C1 segment of cervical spinal cord (tissue), 14 donors: ENCODE data around the gene PIK3R5.
"Not testable (repeated sequence)": the region's sequence is repeated elsewhere in the genome, so short reads cannot be mapped to it uniquely, and the experiment has no call there.

Experiments
- DNase-seq, 14 donors: peaks; one replicate each; lab custom pipeline; 2025; lab: John Stamatoyannopoulos, UW

The PIK3R5 gene

DNA sequence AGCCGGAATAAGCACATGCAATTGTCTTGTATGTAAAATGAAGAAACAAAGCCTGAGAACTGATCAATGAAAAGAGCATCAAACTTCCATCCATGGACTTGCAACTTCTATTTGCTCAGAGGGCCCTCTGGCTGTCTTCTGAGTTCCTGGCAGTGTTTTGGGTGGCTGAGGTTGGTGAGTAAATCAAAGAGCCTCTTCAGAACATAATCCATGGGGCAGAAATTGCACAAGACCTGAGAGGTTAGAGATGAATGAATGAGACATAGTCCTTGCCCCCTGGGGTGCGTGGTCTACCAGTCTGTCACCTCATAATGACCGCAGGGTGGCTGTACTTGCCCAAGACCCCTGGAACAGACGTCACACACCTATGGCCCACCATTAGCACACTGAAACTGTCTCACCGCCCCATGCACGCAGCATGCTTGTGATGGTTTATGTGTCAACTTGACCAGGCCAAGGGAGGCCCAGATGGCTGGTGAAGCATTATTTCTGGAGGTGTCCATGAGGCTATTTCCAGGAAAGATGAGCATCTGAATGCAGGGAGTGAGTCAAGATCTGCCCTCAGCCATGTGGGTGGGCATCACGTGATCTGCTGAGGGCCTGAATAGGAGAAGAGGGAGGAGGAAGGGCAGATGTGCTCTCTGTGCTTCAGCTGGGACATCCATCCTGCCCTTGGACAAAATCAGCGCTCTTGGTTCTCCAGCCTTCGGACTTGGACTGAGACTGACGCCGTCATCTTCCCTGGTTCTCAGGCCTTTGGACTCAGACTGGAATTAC is 106.3 kb downstream of the PIK3R5 start:
- DNase-seq, result peak in 4 of 14 donors; percentile 6 to 27 (median 15)

DNA sequence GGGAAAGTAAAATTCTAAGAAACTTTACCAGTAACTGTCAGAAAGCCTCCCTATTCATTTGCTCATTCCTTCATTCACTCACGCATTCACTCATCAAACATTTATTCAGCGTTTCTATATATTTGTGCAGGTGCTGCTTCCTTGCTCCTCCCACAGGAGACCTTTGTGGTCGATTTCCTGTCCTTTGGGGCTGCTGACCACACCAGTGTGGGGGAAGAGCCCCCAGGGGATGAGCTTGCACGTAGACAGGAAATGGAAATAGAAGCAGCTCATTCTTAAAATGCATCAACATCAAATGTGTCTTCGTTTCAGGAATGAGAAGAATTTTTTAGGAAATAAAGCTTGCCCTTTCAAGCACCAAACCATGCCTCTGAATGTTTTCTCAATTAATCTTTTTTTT is 107.6 kb downstream of the PIK3R5 start:
- DNase-seq, result no peak

DNA sequence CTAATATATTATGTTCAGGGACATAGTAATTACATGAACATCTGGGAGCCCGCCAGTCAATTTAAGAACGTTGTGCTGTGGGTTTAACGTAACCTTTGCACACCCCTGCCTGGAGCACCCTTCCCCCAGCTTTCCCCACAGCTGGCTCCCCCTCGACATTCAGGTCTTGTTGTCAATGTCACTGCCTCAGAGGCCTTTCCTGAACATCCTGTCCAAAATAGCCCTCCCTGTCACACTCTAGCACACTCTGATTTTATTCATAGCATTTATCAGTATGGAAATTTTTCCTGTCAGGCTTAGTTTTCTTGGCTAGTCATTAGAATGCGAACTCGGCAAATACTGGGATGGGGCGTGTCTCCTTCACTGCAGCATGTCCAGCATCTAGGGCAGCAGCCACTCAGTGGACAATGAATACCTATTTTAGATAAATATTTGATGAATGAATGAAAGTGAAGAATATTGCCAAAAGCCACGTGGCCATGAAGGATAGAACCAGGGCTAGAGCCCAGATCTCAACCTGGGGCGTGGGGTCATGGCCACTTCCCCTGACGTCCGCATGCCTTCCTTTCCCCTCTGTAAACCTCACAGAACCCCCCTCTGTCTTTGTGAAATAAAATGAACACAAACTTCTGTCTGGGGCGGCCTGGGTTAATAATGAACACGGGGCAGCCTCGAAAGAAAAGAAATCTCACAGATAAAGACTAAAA is 108.5 kb downstream of the PIK3R5 start:
- no peak for DNase-seq

DNA sequence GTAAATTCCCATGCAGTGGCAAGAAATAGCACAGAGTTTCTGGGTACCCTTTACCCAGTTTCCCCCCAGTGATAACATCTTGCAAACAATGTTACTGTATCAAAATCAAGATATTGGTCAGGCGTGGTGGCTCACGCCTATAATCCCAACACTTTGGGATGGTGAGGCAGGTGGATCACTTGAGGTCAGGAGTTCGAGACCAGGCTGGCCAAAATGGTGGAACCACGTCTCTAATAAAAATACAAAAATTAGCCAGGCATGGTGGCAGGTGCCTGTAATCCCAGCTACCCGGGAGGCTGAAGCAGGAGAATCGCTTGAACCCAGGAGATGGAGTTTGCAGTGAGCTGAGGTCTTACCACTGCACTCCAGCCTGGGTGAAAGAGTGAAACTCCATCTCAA is 109.3 kb downstream of the PIK3R5 start:
- not testable (repeated sequence) for DNase-seq

- no peak for DNase-seq
Measured at GRCh38 chr17:8855477-8856204, 109.9 kb downstream of the PIK3R5 start.

DNA sequence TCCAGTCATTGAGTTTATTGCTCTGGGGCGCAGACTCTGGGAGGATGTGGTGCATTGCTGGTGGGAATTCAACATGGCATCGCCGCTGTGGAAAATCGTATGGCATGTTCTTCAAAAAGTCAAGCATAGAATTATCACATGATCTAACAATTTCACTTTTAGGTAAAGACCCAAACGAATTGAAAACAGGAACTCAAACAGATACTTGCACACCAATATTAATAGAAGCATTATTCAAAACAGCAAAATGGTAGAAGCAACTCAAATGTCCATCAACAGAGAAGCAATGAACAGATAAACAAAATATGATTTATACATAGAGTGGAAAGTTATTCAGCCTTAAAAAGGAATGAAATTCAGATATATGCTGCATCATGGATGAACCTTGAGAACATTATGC is 113.9 kb downstream of the PIK3R5 start:
- no peak for DNase-seq

- no peak for DNase-seq
Measured at GRCh38 chr17:8849311-8850041, 116.0 kb downstream of the PIK3R5 start.

DNA sequence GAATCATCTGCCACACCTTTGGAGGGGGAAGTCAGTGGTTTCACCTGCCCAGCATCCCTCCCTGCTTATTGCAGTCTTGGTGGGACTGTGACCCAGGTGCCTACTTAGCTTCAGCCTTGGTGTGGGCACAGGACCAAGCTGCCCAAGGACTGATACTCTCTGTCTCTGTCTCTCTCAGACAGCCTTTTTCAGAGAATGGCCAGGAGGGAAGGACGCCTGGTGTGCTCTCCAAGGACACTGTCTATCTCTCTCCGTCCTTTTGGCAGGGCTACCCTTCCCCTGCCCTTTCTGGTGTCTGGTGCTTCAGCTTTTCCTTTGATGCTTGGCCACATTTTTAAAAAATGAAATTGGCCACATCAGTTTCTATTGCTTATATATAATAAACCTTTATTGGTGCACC is 117.6 kb downstream of the PIK3R5 start:
- DNase-seq, result no peak

GRCh38 chr17:8846768-8847211 is 118.7 kb downstream of the PIK3R5 start:
- DNase-seq, result no peak

GRCh38 chr17:8844229-8845218 is 121.0 kb downstream of the PIK3R5 start:
- DNase-seq, result no peak

- DNase-seq, result no peak
Measured at GRCh38 chr17:8843344-8843743, 122.2 kb downstream of the PIK3R5 start.

DNA sequence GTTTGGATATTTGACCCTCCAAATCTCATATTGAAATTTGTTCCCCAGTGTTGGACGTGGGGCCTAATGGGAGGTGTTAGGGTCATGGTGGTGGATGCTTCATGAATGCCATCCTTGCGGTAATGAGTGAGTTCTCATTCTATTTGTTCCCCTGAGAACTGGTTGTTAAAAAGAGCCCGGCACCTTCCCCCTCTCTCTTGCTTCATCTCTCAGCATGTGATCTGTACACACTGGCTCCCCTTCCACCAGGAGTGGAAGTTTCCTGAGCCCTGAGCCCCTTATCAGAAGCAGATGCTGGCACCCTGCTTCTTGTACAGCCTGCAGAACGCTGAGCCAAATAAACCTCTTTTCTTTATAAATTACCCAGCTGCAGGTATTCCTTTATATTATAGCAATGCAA is 123.7 kb downstream of the PIK3R5 start:
- DNase-seq, result no peak

DNA sequence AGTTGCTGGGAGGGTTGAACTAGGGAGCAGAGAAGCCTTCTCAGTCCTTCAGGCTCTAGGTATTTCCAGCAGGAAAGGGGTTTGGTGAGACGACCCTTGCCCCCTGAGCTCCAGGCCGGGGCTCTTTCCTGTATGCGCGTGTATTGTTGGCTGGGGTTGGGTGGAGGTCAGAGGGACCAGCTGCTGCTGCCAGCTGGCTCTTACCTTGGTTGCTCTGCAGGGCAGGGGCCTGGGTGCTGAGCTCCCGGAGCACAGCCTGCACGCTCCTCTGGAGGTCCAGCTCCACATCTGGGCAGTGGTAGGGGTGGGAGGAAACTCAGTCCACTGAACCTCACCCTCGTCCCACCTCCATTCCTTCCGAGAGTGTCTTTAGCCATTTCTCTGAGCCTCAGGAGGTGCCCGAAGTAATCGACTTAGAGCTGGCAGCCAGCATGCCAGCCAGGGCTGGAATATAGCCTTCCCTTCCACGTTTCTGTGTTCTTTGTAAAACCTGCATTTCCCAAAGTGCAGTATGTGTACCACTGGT is 126.0 kb downstream of the PIK3R5 start:
- DNase-seq, result no peak

DNA sequence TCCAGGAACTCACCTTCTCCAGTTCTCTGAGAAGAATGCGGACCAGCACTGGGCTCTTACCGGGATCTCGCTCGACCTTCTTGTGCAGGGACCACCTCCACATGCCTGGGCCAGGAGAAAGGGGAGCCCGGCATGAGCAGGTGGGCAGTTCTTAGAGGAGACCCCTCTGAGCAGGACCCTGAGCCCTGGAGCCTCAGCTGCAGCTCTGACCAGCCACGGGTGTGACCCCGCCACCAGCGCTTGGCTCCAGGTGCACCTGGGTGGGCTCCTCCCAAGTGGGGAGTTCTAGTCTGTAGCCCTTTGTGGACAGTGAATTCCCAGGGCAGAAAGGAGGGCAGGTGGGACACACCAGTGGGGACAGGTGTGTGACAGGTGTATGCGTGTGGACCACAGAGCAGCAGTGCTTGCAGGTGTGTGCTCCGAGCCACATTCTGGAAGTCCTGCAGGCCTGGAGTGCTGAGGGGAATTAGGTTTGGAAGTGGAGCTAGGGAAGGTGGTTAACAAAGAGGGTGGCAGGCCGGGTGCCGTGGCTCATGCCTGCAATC is 126.9 kb downstream of the PIK3R5 start:
- no peak for DNase-seq

- no peak for DNase-seq
Measured at GRCh38 chr17:8837563-8838075, 127.9 kb downstream of the PIK3R5 start.

- DNase-seq, result no peak
Measured at GRCh38 chr17:8836821-8837562, 128.5 kb downstream of the PIK3R5 start.

DNA sequence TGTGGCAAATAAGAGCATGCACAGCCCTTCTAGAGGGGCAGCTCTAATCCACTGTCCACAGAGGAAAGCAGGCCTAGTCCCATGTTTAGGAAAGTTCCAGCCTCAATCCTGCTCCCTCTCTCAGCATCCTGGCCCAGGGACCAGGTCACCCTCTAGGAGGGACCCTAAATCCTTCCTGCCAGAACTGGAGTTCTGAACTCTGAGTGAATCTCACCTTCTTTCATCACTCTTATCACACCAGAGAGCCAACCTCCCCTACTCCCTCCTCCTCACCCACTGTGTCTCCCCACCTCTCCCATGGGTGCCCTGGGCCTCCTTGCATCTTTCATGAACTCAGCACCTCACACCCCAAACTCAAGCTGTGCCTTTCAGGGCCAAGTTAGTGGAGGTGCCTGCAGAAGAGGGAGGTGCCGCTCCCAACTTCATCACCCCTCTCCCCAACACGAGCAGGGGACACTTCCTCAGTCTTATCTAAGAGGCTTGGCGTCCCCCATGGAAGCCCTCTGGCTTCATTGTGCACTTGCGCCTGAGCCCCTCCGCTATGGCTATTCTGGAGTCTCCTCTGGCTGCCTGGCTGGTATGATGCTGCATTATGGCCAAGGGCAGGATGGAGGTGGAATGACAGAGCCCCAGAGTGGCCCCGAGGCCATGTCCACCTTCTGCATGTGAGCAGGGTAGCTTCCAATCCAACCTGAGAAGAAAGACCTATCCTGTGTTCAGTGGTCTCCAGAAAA is 129.7 kb downstream of the PIK3R5 start:
- DNase-seq, result no peak

GRCh38 chr17:8835106-8835505 is 130.4 kb downstream of the PIK3R5 start:
- DNase-seq, result no peak
